Activated naive CD8-positive, alpha-beta T cell (primary cell): ENCODE data around the gene SCG5.

Experiments
- H3K27ac Mint-ChIP-seq: one replicate; pipeline ENCODE4 v1.8.0; 2021; ENCODE audit warnings: mixed read lengths
- H3K27me3 Mint-ChIP-seq: one replicate; pipeline ENCODE4 v1.8.0; 2021; ENCODE audit warnings: mixed read lengths
- H3K36me3 Mint-ChIP-seq: one replicate; pipeline ENCODE4 v1.8.0; 2021; ENCODE audit warnings: mixed read lengths
- H3K4me1 Mint-ChIP-seq: one replicate; pipeline ENCODE4 v1.8.0; 2021; ENCODE audit warnings: low read depth, mixed read lengths
- H3K4me3 Mint-ChIP-seq: one replicate; pipeline ENCODE4 v1.8.0; 2021; ENCODE audit warnings: mild to moderate bottlenecking, mixed read lengths
- H3K9me3 Mint-ChIP-seq: one replicate; pipeline ENCODE4 v1.8.0; 2021; ENCODE audit warnings: low read depth, mixed read lengths

Gene SCG5

GRCh38 chr15:32743411-32744140, 102.1 kb downstream of the SCG5 start:
- H3K27ac Mint-ChIP-seq = no peak overlapping the region
- no peaks in the 10 kb centered on the region for H3K4me1 Mint-ChIP-seq
- peaks cover 11% of the 10 kb centered on the region for H3K27me3 Mint-ChIP-seq
- no peaks in the 10 kb centered on the region for H3K36me3 Mint-ChIP-seq
- no peak overlapping the region for H3K4me3 Mint-ChIP-seq
- H3K9me3 Mint-ChIP-seq = peaks cover 13% of the 10 kb centered on the region

- no peaks in the 10 kb centered on the region for H3K4me1 Mint-ChIP-seq
- H3K9me3 Mint-ChIP-seq = peaks cover 3% of the 10 kb centered on the region
- H3K27ac Mint-ChIP-seq = no peak overlapping the region
- no peak overlapping the region for H3K4me3 Mint-ChIP-seq
- peaks cover 7% of the 10 kb centered on the region for H3K27me3 Mint-ChIP-seq
- H3K36me3 Mint-ChIP-seq = no peaks in the 10 kb centered on the region
Measured at GRCh38 chr15:32746116-32746857, 104.8 kb downstream of the SCG5 start.
